Lower leg skin (tissue), 4 donors: ENCODE data around the gene AEBP2. TPM values are rescaled to one million over a fixed set of nuclear protein-coding genes. Genes with fewer than 3 reads are reported as not detected.

Experiments
- DNase-seq, 2 donors: peaks; one replicate each; pipeline ENCODE4 v3.0.0-alpha.2; 2019; ENCODE audit warnings: low spot score in 2 of 2
- H3K4me3 ChIP-seq: fragments of 200-600 bp; sonication (generic); 2 replicates; pipeline ENCODE4 v1.5.1; 2017; ENCODE audit warnings: mild to moderate bottlenecking, low read depth; ENCODE audit not compliant: poor library complexity, severe bottlenecking
- POLR2A ChIP-seq, 2 donors: fragments of 450-650 bp; IDR thresholded peaks; one replicate each; pipeline ENCODE4 v1.6.1; 2016 to 2017; ENCODE audit warnings: antibody characterized with exemption in 2 of 2, mild to moderate bottlenecking in 1 of 2, moderate library complexity in 1 of 2
- WGBS, 2 donors: methylation state at CpG; one replicate each; pipeline ENCODE4 v1.1.5; 2018; 5-methylcytosine and 5-hydroxymethylcytosine counted together
- intact Hi-C: fragments of 100-400 bp; cut with DNase I; formaldehyde crosslinking; loops from one replicate; pipeline ENCODE4 v1.15.0; 2023; ENCODE audit warnings: low total_unique reads
- total RNA-seq, 4 donors: library from RNA; depleted of rRNA; stranded (reverse); fragments of >200 nt; gene quantifications; one replicate each; pipeline ENCODE4 v1.1.0, GENCODE V29; 2016
- TF ChIP-seq, protein P1 (sequence below), 3 donors: fragments of 450-650 bp; IDR thresholded peaks; one replicate each; pipeline ENCODE4 v1.5.1; 2016; ENCODE audit warnings: antibody characterized with exemption in 3 of 3, mild to moderate bottlenecking in 3 of 3, moderate library complexity in 2 of 3

Gene AEBP2
- total RNA-seq, 4 donors from 2014 or later = 31.4 to 70.9 (median 54.0) TPM

- 53 to 79% methylated on average over 2 of the region's 2 CpGs for WGBS, 2 donors
- intact Hi-C loops = no loop called here
- TF ChIP-seq, protein P1, sequence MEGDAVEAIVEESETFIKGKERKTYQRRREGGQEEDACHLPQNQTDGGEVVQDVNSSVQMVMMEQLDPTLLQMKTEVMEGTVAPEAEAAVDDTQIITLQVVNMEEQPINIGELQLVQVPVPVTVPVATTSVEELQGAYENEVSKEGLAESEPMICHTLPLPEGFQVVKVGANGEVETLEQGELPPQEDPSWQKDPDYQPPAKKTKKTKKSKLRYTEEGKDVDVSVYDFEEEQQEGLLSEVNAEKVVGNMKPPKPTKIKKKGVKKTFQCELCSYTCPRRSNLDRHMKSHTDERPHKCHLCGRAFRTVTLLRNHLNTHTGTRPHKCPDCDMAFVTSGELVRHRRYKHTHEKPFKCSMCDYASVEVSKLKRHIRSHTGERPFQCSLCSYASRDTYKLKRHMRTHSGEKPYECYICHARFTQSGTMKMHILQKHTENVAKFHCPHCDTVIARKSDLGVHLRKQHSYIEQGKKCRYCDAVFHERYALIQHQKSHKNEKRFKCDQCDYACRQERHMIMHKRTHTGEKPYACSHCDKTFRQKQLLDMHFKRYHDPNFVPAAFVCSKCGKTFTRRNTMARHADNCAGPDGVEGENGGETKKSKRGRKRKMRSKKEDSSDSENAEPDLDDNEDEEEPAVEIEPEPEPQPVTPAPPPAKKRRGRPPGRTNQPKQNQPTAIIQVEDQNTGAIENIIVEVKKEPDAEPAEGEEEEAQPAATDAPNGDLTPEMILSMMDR (IDR thresholded peaks at IDR 0.05) = no peak
- TF ChIP-seq POLR2A (IDR thresholded peaks at IDR 0.05) = no peak
- no peak for DNase-seq
- H3K4me3 ChIP-seq = no peak overlapping the region
These were observed 15.5 kb downstream of the AEBP2 start for GRCh38 chr12:19454837-19455236.

GRCh38 chr12:19456176-19456575 is 16.9 kb downstream of the AEBP2 start:
- no peak for DNase-seq

GRCh38 chr12:19457561-19457960 is 18.3 kb downstream of the AEBP2 start:
- H3K4me3 ChIP-seq = no peak overlapping the region
- DNase-seq = no peak
- intact Hi-C loops = no loop called here
- WGBS, 2 donors = 86 to 92% methylated on average over 6 of the region's 6 CpGs
- TF ChIP-seq, protein P1 (IDR thresholded peaks at IDR 0.05) = no peak
- TF ChIP-seq POLR2A (IDR thresholded peaks at IDR 0.05) = no peak

More at GRCh38 chr12:19456176-19456575, 16.9 kb downstream of the AEBP2 start:
- 70 to 79% methylated on average over 7 of the region's 7 CpGs for WGBS, 2 donors
- no peak overlapping the region for H3K4me3 ChIP-seq
- intact Hi-C loops = no loop called here
- no peak for TF ChIP-seq POLR2A (IDR thresholded peaks at IDR 0.05)
- TF ChIP-seq, protein P1 (IDR thresholded peaks at IDR 0.05) = no peak

DNA sequence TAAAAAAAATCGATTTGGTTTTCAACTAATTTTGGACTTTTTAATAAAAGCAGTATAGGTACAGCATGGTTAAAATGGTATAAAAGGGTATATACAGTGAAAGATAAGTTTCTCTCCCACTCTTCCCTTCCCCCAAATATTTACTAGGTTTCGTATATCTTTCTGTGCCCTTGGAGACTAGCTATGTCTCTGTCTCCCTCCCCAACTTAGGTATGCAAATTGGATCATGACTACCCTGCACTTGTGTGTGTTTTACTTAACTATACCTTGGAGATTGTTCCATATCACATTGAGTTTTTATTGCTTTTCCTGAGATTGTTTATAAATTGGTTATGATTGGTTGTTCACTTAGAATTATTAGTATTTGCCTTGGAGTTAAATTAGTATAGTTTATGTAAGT is 19.4 kb downstream of the AEBP2 start:
- WGBS, 2 donors = 92 to 93% methylated on average over 2 of the region's 2 CpGs
- no peak for DNase-seq
- H3K4me3 ChIP-seq = no peak overlapping the region
- no peak for TF ChIP-seq POLR2A (IDR thresholded peaks at IDR 0.05)
- TF ChIP-seq, protein P1 (IDR thresholded peaks at IDR 0.05) = no peak
- intact Hi-C loops = no loop called here

- TF ChIP-seq POLR2A (IDR thresholded peaks at IDR 0.05) = no peak
- TF ChIP-seq, protein P1 (IDR thresholded peaks at IDR 0.05) = no peak
- intact Hi-C loops = no loop called here
- WGBS, 2 donors = 9 to 11% methylated on average over 1 of the region's 1 CpG
- H3K4me3 ChIP-seq = no peak overlapping the region
- no peak for DNase-seq
These were observed 22.7 kb downstream of the AEBP2 start for GRCh38 chr12:19461999-19462398.

DNA sequence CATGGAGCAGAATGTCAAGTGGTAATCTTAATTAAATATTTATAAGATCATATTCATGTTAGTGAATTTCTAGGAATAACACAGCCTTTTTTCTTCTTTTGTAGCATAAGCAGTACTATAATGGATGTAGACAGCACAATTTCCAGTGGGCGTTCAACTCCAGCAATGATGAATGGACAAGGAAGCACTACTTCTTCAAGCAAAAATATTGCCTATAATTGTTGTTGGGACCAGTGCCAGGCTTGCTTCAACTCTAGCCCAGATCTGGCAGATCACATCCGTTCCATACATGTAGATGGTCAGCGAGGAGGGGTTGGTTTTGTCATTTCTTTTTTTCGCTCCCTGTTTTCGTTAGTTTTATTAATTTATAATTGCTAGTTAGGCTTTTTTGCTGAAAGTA is 23.1 kb downstream of the AEBP2 start:
- intact Hi-C loops = no loop called here
- H3K4me3 ChIP-seq = no peak overlapping the region
- WGBS, 2 donors = 62 to 76% methylated on average over 5 of the region's 5 CpGs
- DNase-seq = no peak
- TF ChIP-seq, protein P1 (IDR thresholded peaks at IDR 0.05) = no peak
- no peak for TF ChIP-seq POLR2A (IDR thresholded peaks at IDR 0.05)
